HG03439 (cell line): ENCODE data around the gene CNBP.

Experiments
- ATAC-seq: cut with Tn5 transposase; IDR thresholded peaks from one replicate; pipeline ENCODE4 v1.9.1; 2021; ENCODE audit warnings: mild to moderate bottlenecking, moderate library complexity; ENCODE audit not compliant: unreplicated experiment

CNBP gene

GRCh38 chr3:129132097-129132866, 51.4 kb downstream of the CNBP start:
- no peak for ATAC-seq

- no peak for ATAC-seq
These were observed 52.1 kb downstream of the CNBP start for GRCh38 chr3:129131465-129132088.

GRCh38 chr3:129130291-129130813, 53.3 kb downstream of the CNBP start:
- ATAC-seq: no peak

- ATAC-seq: no peak
These were observed 55.1 kb downstream of the CNBP start for GRCh38 chr3:129128357-129129155.

GRCh38 chr3:129126726-129127280, 56.9 kb downstream of the CNBP start:
- ATAC-seq: no peak

- ATAC-seq: no peak
These were observed 60.2 kb downstream of the CNBP start for GRCh38 chr3:129123314-129124060.

GRCh38 chr3:129122412-129123011, 61.2 kb downstream of the CNBP start:
- no peak for ATAC-seq

GRCh38 chr3:129121792-129122411, 61.8 kb downstream of the CNBP start, which contains the start of gene RAB43:
Gene RAB43, minus strand, starts transcription at chr3:129121804. Its CDS starts 315 bp downstream, at chr3:129121489.
- peak; percentile 25 for ATAC-seq

- ATAC-seq: peak; percentile 39
These were observed 62.5 kb downstream of the CNBP start for GRCh38 chr3:129121016-129121791.

GRCh38 chr3:129120254-129121004, 63.3 kb downstream of the CNBP start:
- peak; percentile 66 for ATAC-seq

GRCh38 chr3:129119365-129120100, 64.2 kb downstream of the CNBP start:
- no peak for ATAC-seq

GRCh38 chr3:129118745-129119144, 65.0 kb downstream of the CNBP start:
- no peak for ATAC-seq
